ENCODE measurements around the gene SMARCC1. TPM values are rescaled to one million over a fixed set of nuclear protein-coding genes. Genes with fewer than 3 reads are reported as not detected.

Gene SMARCC1
- total and polyA plus RNA-seq, 3 donors from 2014 or later, result 48.1 to 80.1 (median 64.4) TPM

GRCh38 chr3:47617086-47618010 lies 164.3 kb downstream of the SMARCC1 start:
- Histone ChIP-seq H3K4me1 (peaks cover 10% of the 10 kb centered on the region), H3K9me3 (no peaks in the 10 kb centered on the region), H3K4me3 (no peak overlapping the region), H3K27me3 (no peaks in the 10 kb centered on the region), H3K36me3 (ENCODE audit: low read depth, missing control alignments) (no peaks in the 10 kb centered on the region), H3K27ac (no peak overlapping the region)
- TF ChIP-seq POLR2A (IDR thresholded peaks at IDR 0.05) (no peak), CTCF (IDR thresholded peaks at IDR 0.05) (no peak)
- DNase-seq, result no peak
- intact Hi-C loops (cut with DNase I; ENCODE audit: low total_unique reads), result no loop called here
- 73 to 86% methylated on average over 5 of the region's 5 CpGs for WGBS, 2 donors

DNA sequence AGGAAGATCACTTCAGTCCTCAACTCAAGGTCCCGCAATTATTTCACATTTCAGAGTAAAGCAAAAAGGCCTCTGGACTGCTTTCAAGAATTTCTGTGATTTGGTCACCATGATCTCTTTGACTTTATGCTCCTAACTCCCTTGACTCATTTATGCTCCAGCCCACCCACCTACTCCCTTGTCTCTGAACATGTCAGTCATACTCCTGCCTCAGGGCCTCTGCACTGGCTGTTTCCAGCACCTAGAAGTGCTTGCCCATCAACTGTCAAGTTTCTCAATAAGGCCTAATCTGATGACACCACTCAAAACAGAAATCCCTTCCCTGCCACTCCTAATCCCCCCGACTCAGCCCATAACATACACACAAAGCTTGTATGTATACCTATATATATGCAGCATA lies 166.9 kb downstream of the SMARCC1 start:
- intact Hi-C loops (cut with DNase I; ENCODE audit: low total_unique reads), result no loop called here
- DNase-seq, result no peak
- H3K4me1 ChIP-seq, result peaks cover 18% of the 10 kb centered on the region
- no peaks in the 10 kb centered on the region for H3K9me3 ChIP-seq
- H3K27ac ChIP-seq, result peak overlapping the region in 1 of 2 donors; percentile 10
- no peaks in the 10 kb centered on the region for H3K27me3 ChIP-seq
- H3K4me3 ChIP-seq, result no peak overlapping the region
- H3K36me3 ChIP-seq (ENCODE audit: low read depth, missing control alignments), result no peaks in the 10 kb centered on the region
- 72 to 84% methylated on average over 2 of the region's 2 CpGs for WGBS, 2 donors
- TF ChIP-seq CTCF (IDR thresholded peaks at IDR 0.05) (no peak), POLR2A (IDR thresholded peaks at IDR 0.05) (no peak)

GRCh38 chr3:47613722-47614121 lies 168.0 kb downstream of the SMARCC1 start:
- Histone ChIP-seq H3K9me3 (no peaks in the 10 kb centered on the region), H3K27ac (no peak overlapping the region), H3K36me3 (ENCODE audit: low read depth, missing control alignments) (no peaks in the 10 kb centered on the region), H3K4me1 (peaks cover 18% of the 10 kb centered on the region), H3K27me3 (no peaks in the 10 kb centered on the region), H3K4me3 (no peak overlapping the region)
- TF ChIP-seq CTCF (IDR thresholded peaks at IDR 0.05) (no peak), POLR2A (IDR thresholded peaks at IDR 0.05) (no peak)
- intact Hi-C loops (cut with DNase I; ENCODE audit: low total_unique reads), result no loop called here
- DNase-seq, result no peak
- 68 to 88% methylated on average over 4 of the region's 4 CpGs for WGBS, 2 donors

DNA sequence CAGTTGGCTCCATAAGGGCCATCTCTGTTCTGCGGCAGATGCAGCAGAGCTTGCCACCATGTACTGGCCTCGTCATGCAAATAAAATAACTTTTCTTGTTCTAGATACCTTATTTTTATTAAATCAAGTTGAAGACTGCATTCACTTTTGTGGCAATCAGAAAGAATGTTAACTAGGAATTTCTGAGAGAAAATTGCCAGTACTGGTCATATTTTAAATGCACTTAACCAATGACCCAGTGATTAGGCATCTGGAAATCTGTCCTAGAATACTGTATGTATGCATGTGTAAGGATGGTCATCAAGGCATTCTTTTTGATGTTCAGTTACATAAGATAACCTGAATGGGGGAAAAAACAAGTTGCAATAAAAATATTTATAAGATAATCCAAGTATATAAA lies 168.8 kb downstream of the SMARCC1 start:
- Histone ChIP-seq H3K4me1 (peaks cover 18% of the 10 kb centered on the region), H3K27ac (peak overlapping the region in 1 of 2 donors; percentile 39), H3K9me3 (no peaks in the 10 kb centered on the region), H3K4me3 (no peak overlapping the region), H3K27me3 (no peaks in the 10 kb centered on the region), H3K36me3 (ENCODE audit: low read depth, missing control alignments) (no peaks in the 10 kb centered on the region)
- WGBS, 2 donors, result 88 to 91% methylated on average over 2 of the region's 2 CpGs
- DNase-seq, result no peak
- TF ChIP-seq CTCF (IDR thresholded peaks at IDR 0.05), result no peak
- TF ChIP-seq POLR2A (IDR thresholded peaks at IDR 0.05), result no peak
- intact Hi-C loops (cut with DNase I; ENCODE audit: low total_unique reads), result no loop called here

- H3K9me3 ChIP-seq, result no peaks in the 10 kb centered on the region
- peak overlapping the region; percentile 39 to 62 for H3K27ac ChIP-seq
- DNase-seq, result peak; percentile 19
- H3K27me3 ChIP-seq, result no peaks in the 10 kb centered on the region
- peaks cover 18% of the 10 kb centered on the region for H3K4me1 ChIP-seq
- no peak for TF ChIP-seq CTCF (IDR thresholded peaks at IDR 0.05)
- no peak for TF ChIP-seq POLR2A (IDR thresholded peaks at IDR 0.05)
- intact Hi-C loops (cut with DNase I; ENCODE audit: low total_unique reads), result no loop called here
- H3K4me3 ChIP-seq, result no peak overlapping the region
- no peaks in the 10 kb centered on the region for H3K36me3 ChIP-seq (ENCODE audit: low read depth, missing control alignments)
Observed at GRCh38 chr3:47612178-47612577, 169.5 kb downstream of the SMARCC1 start.

All from testis (tissue), 3 donors.